ENCODE measurements around the gene CACNG1. TPM values are rescaled to one million over a fixed set of nuclear protein-coding genes. Genes with fewer than 3 reads are reported as not detected.

Gene CACNG1
- total RNA-seq, 1 donor from 2014 or later, result not detected

GRCh38 chr17:67053438-67054000, 9.2 kb downstream of the CACNG1 start:
- TF ChIP-seq EZH2 (IDR thresholded peaks at IDR 0.05) (no peak), EZH2phosphoT487 (IDR thresholded peaks at IDR 0.05) (no peak), CTCF (IDR thresholded peaks at IDR 0.05) (no peak)
- no peak overlapping the region for H3K27ac ChIP-seq
- H3K27me3 ChIP-seq, result no peaks in the 10 kb centered on the region
- no peaks in the 10 kb centered on the region for H4K20me1 ChIP-seq (ENCODE audit: low read depth)
- no peak overlapping the region for H3K27ac Mint-ChIP-seq
- H3F3A ChIP-seq (ENCODE audit: low read depth), result no peaks in the 10 kb centered on the region
- DNase-seq (ENCODE audit: low spot score), result no peak
- H3K36me3 ChIP-seq, result no peaks in the 10 kb centered on the region
- H3K79me2 ChIP-seq (ENCODE audit: low read depth), result no peaks in the 10 kb centered on the region
- H3K36me3 Mint-ChIP-seq, result no peaks in the 10 kb centered on the region
- H3K4me1 ChIP-seq, result no peaks in the 10 kb centered on the region
- H3K27me3 Mint-ChIP-seq (ENCODE audit: insufficient read depth, low read depth), result peaks cover 9% of the 10 kb centered on the region
- peaks cover 8% of the 10 kb centered on the region for H3K9me3 Mint-ChIP-seq
- H3K4me2 ChIP-seq, result no peak overlapping the region
- H3K4me3 Mint-ChIP-seq, result no peak overlapping the region
- no peak overlapping the region for H3K9ac ChIP-seq
- no peak overlapping the region for H3K4me3 ChIP-seq
- H2AFZ ChIP-seq (replicated peaks), result no peak overlapping the region
- no peaks in the 10 kb centered on the region for H3K9me3 ChIP-seq (ENCODE audit: low read depth)
- H3K4me1 Mint-ChIP-seq, result peaks cover 5% of the 10 kb centered on the region

- H3K4me1 ChIP-seq, result no peaks in the 10 kb centered on the region
- TF ChIP-seq CTCF (IDR thresholded peaks at IDR 0.05) (no peak), EZH2 (IDR thresholded peaks at IDR 0.05) (no peak), EZH2phosphoT487 (IDR thresholded peaks at IDR 0.05) (no peak)
- Mint-ChIP-seq H3K27ac (peak overlapping the region; percentile 59), H3K27me3 (ENCODE audit: insufficient read depth, low read depth) (peaks cover 9% of the 10 kb centered on the region), H3K4me1 (peaks cover 5% of the 10 kb centered on the region), H3K36me3 (no peaks in the 10 kb centered on the region), H3K9me3 (peaks cover 3% of the 10 kb centered on the region), H3K4me3 (no peak overlapping the region)
- H3K79me2 ChIP-seq (ENCODE audit: low read depth), result no peaks in the 10 kb centered on the region
- no peaks in the 10 kb centered on the region for H3K9me3 ChIP-seq (ENCODE audit: low read depth)
- no peaks in the 10 kb centered on the region for H3K27me3 ChIP-seq
- no peak overlapping the region for H2AFZ ChIP-seq (replicated peaks)
- H3F3A ChIP-seq (ENCODE audit: low read depth), result no peaks in the 10 kb centered on the region
- no peaks in the 10 kb centered on the region for H3K36me3 ChIP-seq
- no peak overlapping the region for H3K4me2 ChIP-seq
- H3K27ac ChIP-seq, result no peak overlapping the region
- no peak overlapping the region for H3K4me3 ChIP-seq
- H3K9ac ChIP-seq, result no peak overlapping the region
- H4K20me1 ChIP-seq (ENCODE audit: low read depth), result no peaks in the 10 kb centered on the region
- DNase-seq (ENCODE audit: low spot score), result no peak
Observed at GRCh38 chr17:67054011-67054591, 9.7 kb downstream of the CACNG1 start.

GRCh38 chr17:67054608-67055007, 10.3 kb downstream of the CACNG1 start:
- peak overlapping the region; percentile 59 for H3K27ac Mint-ChIP-seq
- no peak overlapping the region for H3K4me3 ChIP-seq
- no peak for DNase-seq (ENCODE audit: low spot score)

More at GRCh38 chr17:67054608-67055007, 10.3 kb downstream of the CACNG1 start:
- no peaks in the 10 kb centered on the region for H3K9me3 ChIP-seq (ENCODE audit: low read depth)
- H3K4me3 Mint-ChIP-seq, result no peak overlapping the region
- H3K4me2 ChIP-seq, result no peak overlapping the region
- H3K27ac ChIP-seq, result no peak overlapping the region
- no peaks in the 10 kb centered on the region for H4K20me1 ChIP-seq (ENCODE audit: low read depth)
- no peaks in the 10 kb centered on the region for H3K27me3 ChIP-seq
- H3K9ac ChIP-seq, result no peak overlapping the region
- no peaks in the 10 kb centered on the region for H3K36me3 Mint-ChIP-seq
- TF ChIP-seq CTCF (IDR thresholded peaks at IDR 0.05) (no peak), EZH2phosphoT487 (IDR thresholded peaks at IDR 0.05) (no peak), EZH2 (IDR thresholded peaks at IDR 0.05) (no peak)
- H3K4me1 Mint-ChIP-seq, result peaks cover 5% of the 10 kb centered on the region
- H3K36me3 ChIP-seq, result no peaks in the 10 kb centered on the region
- no peak overlapping the region for H2AFZ ChIP-seq (replicated peaks)
- peaks cover 9% of the 10 kb centered on the region for H3K27me3 Mint-ChIP-seq (ENCODE audit: insufficient read depth, low read depth)
- no peaks in the 10 kb centered on the region for H3F3A ChIP-seq (ENCODE audit: low read depth)
- no peaks in the 10 kb centered on the region for H3K4me1 ChIP-seq
- H3K9me3 Mint-ChIP-seq, result peaks cover under 1% of the 10 kb centered on the region
- no peaks in the 10 kb centered on the region for H3K79me2 ChIP-seq (ENCODE audit: low read depth)

Measured in neural progenitor cell (in vitro differentiated cells).